ENCODE data around the gene TMEM59.

DNA sequence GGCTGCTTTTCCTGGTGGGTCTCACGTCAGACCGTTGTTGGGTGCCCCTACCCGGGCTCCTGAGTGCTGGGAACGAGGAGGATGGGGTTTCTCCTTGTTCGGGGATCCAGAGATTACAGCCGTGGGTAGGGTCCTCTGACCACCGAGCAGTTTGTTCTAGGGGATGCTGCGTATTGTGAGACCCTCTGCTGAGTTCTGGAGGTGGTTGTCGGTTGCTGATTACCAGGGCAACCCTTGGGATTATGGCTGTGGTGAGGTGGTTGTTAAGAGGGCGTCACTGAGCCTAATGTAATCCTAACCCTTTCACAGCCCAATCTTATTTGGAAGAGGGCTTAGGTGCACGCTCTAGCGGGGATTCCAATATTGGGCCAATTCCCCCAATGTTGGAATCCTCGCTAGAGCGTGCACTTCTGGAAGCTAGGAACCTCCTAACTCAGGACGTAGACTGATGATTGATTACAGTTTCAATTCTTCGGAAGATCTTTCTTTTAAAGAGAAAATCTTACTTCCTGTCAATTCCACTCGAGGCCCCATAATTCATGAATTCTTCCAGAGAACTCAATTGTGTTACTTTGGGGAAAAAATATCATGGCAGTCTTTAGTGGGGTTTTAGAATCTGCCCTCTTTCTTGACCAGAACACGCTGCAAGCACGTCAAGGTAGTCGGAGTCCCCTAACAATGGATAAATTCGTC, 887 bp upstream of the TMEM59 start:
- TF ChIP-seq POLR2AphosphoS5 (IDR thresholded peaks at IDR 0.05): no peak
- TF ChIP-seq, protein P1, sequence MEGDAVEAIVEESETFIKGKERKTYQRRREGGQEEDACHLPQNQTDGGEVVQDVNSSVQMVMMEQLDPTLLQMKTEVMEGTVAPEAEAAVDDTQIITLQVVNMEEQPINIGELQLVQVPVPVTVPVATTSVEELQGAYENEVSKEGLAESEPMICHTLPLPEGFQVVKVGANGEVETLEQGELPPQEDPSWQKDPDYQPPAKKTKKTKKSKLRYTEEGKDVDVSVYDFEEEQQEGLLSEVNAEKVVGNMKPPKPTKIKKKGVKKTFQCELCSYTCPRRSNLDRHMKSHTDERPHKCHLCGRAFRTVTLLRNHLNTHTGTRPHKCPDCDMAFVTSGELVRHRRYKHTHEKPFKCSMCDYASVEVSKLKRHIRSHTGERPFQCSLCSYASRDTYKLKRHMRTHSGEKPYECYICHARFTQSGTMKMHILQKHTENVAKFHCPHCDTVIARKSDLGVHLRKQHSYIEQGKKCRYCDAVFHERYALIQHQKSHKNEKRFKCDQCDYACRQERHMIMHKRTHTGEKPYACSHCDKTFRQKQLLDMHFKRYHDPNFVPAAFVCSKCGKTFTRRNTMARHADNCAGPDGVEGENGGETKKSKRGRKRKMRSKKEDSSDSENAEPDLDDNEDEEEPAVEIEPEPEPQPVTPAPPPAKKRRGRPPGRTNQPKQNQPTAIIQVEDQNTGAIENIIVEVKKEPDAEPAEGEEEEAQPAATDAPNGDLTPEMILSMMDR (IDR thresholded peaks at IDR 0.05): no peak
- no peak for TF ChIP-seq EP300 (IDR thresholded peaks at IDR 0.05)

All from suprapubic skin (tissue), 4 donors.